EL (cell line): ENCODE measurements around the gene CCDC80.
"Not testable (repeated sequence)": the region's sequence is repeated elsewhere in the genome, so short reads cannot be mapped to it uniquely, and the experiment has no call there.

ENCODE experiments used
- DNase-seq: peaks from one replicate; pipeline ENCODE4 v3.0.0-alpha.2; 2016

Gene CCDC80

DNA sequence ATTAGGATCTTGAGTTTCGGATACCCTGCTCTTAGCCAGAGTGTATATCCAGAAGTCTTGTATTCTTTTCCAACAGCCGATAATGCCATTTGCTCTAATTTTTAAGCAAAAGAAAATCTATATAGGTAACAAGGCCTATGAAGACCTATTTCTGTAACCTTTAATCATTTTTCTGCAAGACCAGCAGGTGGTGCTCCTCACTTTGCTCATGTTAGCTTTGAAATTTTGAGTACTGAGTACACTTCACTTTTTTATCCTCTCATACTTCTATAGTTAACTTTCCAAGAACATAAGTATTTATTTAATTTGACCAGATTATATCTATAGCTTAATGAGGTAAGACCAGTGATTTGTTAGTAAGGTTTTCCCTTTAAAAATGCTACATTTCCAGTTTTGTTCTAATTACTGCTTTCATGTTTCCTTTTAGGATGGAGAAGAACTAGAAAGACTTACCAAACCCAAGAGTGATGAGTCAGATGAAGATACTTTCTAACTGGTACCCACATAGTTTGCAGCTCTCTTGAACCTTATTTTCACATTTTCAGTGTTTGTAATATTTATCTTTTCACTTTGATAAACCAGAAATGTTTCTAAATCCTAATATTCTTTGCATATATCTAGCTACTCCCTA is 58.6 kb downstream of the CCDC80 start:
- peak; percentile 63 for DNase-seq

DNA sequence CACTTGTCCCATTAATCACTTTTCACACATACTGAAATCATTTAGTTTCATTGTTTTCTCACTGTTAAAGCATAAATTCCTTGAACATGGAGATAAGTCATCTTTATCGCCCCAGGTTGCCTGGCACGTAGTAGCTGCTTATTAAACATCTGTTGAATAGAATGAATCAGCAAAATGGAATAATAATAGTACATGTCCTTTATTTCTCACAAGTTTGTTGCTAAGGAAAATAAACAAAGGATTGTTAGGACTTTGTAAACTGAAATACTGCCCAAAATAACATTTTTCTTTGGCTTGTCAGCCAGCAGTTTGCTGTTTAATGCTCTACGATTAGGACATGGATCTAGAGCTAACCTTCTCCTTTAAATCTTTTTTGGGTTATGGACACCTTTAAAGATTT is 61.2 kb downstream of the CCDC80 start:
- peak; percentile 33 for DNase-seq

DNA sequence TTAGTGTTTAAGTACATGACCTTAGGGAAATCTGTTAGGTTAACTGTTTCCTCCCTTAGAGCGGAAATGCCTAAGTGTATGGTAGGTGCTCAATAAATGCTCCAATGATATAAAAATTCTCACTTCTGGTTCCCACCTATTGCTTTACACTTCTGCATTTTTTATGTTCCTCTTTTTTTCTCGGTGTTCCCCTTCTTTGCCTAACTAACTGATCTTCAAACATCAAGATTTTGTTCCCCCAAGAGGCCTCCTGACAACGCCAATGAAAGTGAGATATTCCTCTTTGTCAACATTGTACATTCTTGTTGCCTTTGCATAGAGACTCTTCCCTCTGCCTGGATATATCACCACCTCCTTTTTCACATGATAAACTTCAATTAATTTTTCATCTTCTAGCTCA is 61.7 kb downstream of the CCDC80 start:
- no peak for DNase-seq

- DNase-seq = no peak
These were observed 68.2 kb downstream of the CCDC80 start for GRCh38 chr3:112572701-112573100.

- DNase-seq = no peak
These were observed 71.7 kb downstream of the CCDC80 start for GRCh38 chr3:112569265-112569664.

DNA sequence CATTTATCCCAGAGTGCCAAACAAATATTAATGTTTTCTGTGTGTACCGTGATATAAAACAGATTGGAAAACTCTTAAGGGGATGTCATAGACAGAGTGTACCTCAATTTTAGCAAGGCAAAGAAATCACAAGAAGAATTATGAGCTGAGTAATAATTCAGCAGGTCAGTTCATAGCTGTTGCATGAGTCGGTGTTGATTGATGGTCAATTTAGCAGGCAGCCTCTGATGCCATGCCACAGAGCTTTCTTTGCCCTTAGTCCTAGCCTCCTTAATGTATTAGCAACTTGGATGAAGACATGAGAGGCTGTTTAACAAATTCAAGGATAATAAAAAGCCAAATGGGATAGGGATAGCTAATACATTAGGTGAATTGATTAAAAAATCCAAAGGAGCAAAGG is 72.3 kb downstream of the CCDC80 start:
- DNase-seq = peak; percentile 52

- DNase-seq = no peak
These were observed 76.0 kb downstream of the CCDC80 start for GRCh38 chr3:112564940-112565305.

DNA sequence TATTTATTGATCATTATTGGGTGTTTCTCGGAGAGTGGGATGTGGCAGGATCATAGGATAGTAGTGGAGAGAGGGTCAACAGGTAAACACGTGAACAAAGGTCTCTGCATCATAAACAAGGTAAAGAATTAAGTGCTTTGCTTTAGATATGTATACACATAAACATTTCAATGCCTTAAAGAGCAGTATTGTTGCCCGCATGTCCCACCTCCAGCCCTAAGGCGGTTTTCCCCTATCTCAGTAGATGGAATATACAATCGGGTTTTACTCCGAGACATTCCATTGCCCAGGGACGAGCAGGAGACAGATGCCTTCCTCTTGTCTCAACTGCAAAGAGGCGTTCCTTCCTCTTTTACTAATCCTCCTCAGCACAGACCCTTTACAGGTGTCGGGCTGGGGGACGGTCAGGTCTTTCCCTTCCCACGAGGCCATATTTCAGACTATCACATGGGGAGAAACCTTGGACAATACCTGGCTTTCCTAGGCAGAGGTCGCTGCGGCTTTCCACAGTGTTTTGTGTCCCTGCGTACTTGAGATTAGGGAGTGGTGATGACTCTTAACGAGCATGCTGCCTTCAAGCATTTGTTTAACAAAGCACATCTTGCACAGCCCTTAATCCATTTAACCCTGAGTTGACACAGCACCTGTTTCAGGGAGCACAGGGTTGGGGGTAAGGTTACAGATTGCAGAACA is 76.5 kb downstream of the CCDC80 start:
- DNase-seq = not testable (repeated sequence)

GRCh38 chr3:112561734-112562529 is 79.0 kb downstream of the CCDC80 start, which contains the start of the genes ATG3 and SLC35A5:
ATG3 (minus strand) TSS chr3:112561962; CDS start chr3:112561528, 434 bp downstream.
SLC35A5 (plus strand) TSS chr3:112562045; CDS start chr3:112563404, 1,359 bp downstream.
- DNase-seq = peak; percentile 99

GRCh38 chr3:112561484-112561733 is 79.5 kb downstream of the CCDC80 start:
- no peak for DNase-seq

GRCh38 chr3:112560721-112561483 is 80.0 kb downstream of the CCDC80 start:
- peak; percentile 87 for DNase-seq

DNA sequence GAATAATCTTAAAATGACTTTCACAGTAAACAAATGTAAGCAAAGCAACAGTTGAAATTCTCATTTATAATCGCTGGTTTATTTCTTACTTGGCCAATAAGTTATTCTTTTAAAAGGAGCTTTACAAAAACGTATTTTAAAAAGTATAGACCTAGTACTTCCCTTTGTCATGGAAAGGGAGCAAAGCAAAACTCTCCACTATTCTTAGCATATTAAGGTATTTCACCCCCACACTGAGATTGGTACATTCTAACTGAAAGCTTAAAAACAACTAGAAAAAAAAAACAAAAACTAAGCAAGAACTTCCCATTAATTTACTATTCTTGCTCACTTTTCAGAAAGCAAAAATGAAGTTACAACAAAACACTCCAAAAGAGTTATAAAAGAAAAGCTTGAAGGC is 80.6 kb downstream of the CCDC80 start:
- DNase-seq = no peak

GRCh38 chr3:112557976-112558375 is 83.0 kb downstream of the CCDC80 start:
- no peak for DNase-seq

- no peak for DNase-seq
These were observed 85.3 kb downstream of the CCDC80 start for GRCh38 chr3:112555535-112556170.

DNA sequence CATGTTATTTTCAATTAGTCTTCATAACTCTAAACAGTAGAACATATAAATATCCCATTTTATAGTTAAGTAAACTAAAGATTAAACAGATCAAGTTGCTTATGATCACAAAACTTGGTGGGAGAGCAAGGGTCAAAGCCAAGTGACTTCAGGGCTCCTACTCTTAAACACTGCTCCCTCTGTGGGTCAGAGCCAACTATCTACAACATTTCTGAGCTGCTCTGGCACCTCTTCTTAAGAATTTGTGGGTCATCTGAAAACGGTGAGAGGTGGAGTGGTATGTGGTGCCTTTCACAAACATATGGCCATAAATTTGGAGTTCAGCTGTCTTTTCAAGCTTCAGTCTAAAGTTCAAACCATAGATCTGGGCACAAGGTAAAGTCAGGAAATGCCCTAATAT is 90.1 kb downstream of the CCDC80 start:
- DNase-seq = no peak
